GM23338 (cell line): Measurements from ENCODE around the gene ACOX2. TPM values are rescaled to one million over a fixed set of nuclear protein-coding genes. Genes with fewer than 3 reads are reported as not detected.

Experiments used
- ATAC-seq: fragments of 200-7000 bp; cut with Tn5 transposase; 3 replicates; pipeline ENCODE4 v1.9.1; 2020
- DNase-seq: peaks from one replicate; pipeline ENCODE4 v3.0.0-alpha.2; 2015; ENCODE audit warnings: low spot score
- H2AFZ ChIP-seq: fragments of 200-600 bp; sonication (generic); 2 replicates; pipeline ENCODE4 v1.8.0; 2016; ENCODE audit warnings: antibody characterized with exemption, mild to moderate bottlenecking, moderate library complexity
- H3F3A ChIP-seq: fragments of 200-600 bp; sonication (generic); replicated peaks from 2 replicates; pipeline ENCODE4 v1.8.0; 2017; ENCODE audit warnings: antibody characterized with exemption, mixed run types, low read depth
- H3K27ac ChIP-seq: fragments of 200-600 bp; sonication (generic); 2 replicates; pipeline ENCODE4 v1.6.1; 2016; ENCODE audit warnings: low read depth
- H3K27me3 ChIP-seq: fragments of 200-600 bp; sonication (generic); 2 replicates; pipeline ENCODE4 v1.8.0; 2016; ENCODE audit warnings: mild to moderate bottlenecking, mixed run types, moderate library complexity; ENCODE audit not compliant: insufficient read depth
- H3K36me3 ChIP-seq: fragments of 200-600 bp; sonication (generic); 2 replicates; pipeline ENCODE4 v1.8.0; 2016; ENCODE audit warnings: mild to moderate bottlenecking; ENCODE audit not compliant: insufficient read depth
- H3K4me1 ChIP-seq: fragments of 200-600 bp; sonication (generic); 2 replicates; pipeline ENCODE4 v1.8.0; 2016; ENCODE audit warnings: mild to moderate bottlenecking, moderate library complexity; ENCODE audit not compliant: insufficient read depth
- H3K4me2 ChIP-seq: fragments of 200-600 bp; sonication (generic); 2 replicates; pipeline ENCODE4 v1.7.1; 2017; ENCODE audit warnings: mixed run types
- H3K4me3 ChIP-seq: fragments of 200-600 bp; sonication (generic); 2 replicates; pipeline ENCODE4 v1.6.1; 2016; ENCODE audit warnings: mixed run types
- H3K79me2 ChIP-seq: fragments of 200-600 bp; sonication (generic); replicated peaks from 2 replicates; pipeline ENCODE4 v1.8.0; 2017; ENCODE audit warnings: mild to moderate bottlenecking; ENCODE audit not compliant: insufficient read depth
- H3K9me2 ChIP-seq: fragments of 200-600 bp; sonication (generic); 2 replicates; pipeline ENCODE4 v1.8.0; 2017; ENCODE audit not compliant: insufficient read depth
- H4K20me1 ChIP-seq: fragments of 200-600 bp; sonication (generic); replicated peaks from 2 replicates; pipeline ENCODE4 v1.8.0; 2017; ENCODE audit warnings: mild to moderate bottlenecking; ENCODE audit not compliant: insufficient read depth
- H3K27ac Mint-ChIP-seq: 2 replicates; pipeline ENCODE4 v1.8.0; 2020; ENCODE audit warnings: inconsistent platforms, mild to moderate bottlenecking, moderate library complexity, mixed read lengths
- H3K27me3 Mint-ChIP-seq: 3 replicates; pipeline ENCODE4 v1.8.0; 2022; ENCODE audit warnings: low read depth, mild to moderate bottlenecking, moderate library complexity, mixed read lengths, inconsistent platforms; ENCODE audit not compliant: insufficient read depth, poor library complexity
- H3K36me3 Mint-ChIP-seq: 3 replicates; pipeline ENCODE4 v1.8.0; 2021; ENCODE audit warnings: low read depth, mild to moderate bottlenecking, inconsistent platforms, moderate library complexity, mixed read lengths
- H3K4me1 Mint-ChIP-seq: 3 replicates; pipeline ENCODE4 v1.8.0; 2020; ENCODE audit warnings: mild to moderate bottlenecking, inconsistent platforms, mixed read lengths
- H3K4me3 Mint-ChIP-seq: 3 replicates; pipeline ENCODE4 v1.8.0; 2021; ENCODE audit warnings: moderate library complexity, mild to moderate bottlenecking, inconsistent platforms, mixed read lengths
- H3K9me3 Mint-ChIP-seq: 3 replicates; pipeline ENCODE4 v1.8.0; 2020; ENCODE audit warnings: moderate library complexity, mild to moderate bottlenecking, inconsistent platforms, mixed read lengths
- EZH2phosphoT487 ChIP-seq: fragments of 200-600 bp; sonication (generic); IDR thresholded peaks from one replicate; pipeline ENCODE4 v1.8.1; 2018; ENCODE audit warnings: antibody characterized with exemption; ENCODE audit not compliant: unreplicated experiment
- JUNB ChIP-seq: IDR thresholded peaks from one replicate; pipeline ENCODE4 v1.6.1; 2016; ENCODE audit warnings: antibody characterized with exemption; ENCODE audit not compliant: unreplicated experiment
- NANOG ChIP-seq: IDR thresholded peaks from 2 replicates; pipeline ENCODE4 v1.6.1; 2016; ENCODE audit warnings: antibody characterized with exemption, borderline replicate concordance
- POLR2AphosphoS5 ChIP-seq: IDR thresholded peaks from 2 replicates; pipeline ENCODE4 v1.6.1; 2016; ENCODE audit warnings: antibody characterized with exemption, low read depth
- ZNF114 ChIP-seq: fragments of 250-450 bp; sonication (Bioruptor Pico); IDR thresholded peaks from 2 replicates; pipeline ENCODE4 v1.5.0; 2020; ENCODE audit warnings: mild to moderate bottlenecking, moderate library complexity
- ZNF462 ChIP-seq: fragments of 250-450 bp; sonication (Bioruptor Pico); IDR thresholded peaks from 2 replicates; pipeline ENCODE4 v1.5.0; 2020; ENCODE audit warnings: mild to moderate bottlenecking, moderate library complexity
- polyA plus RNA-seq: library from polyadenylated mRNA; unstranded; fragments of >200 nt; fragmentation: Nextera tagmentation; extraction: Ambion mirVana; gene quantifications from 2 replicates; pipeline ENCODE4 v1.2.1, GENCODE V29; 2016
- total RNA-seq: library from RNA; depleted of rRNA; stranded (reverse); fragments of >200 nt; shearing (Covaris generic); gene quantifications from 2 replicates; pipeline ENCODE4 v1.2.3, GENCODE V29; 2014
- TF ChIP-seq, protein P1 (sequence below): IDR thresholded peaks from 2 replicates; pipeline ENCODE4 v1.6.1; 2016; ENCODE audit warnings: antibody characterized with exemption
- TF ChIP-seq, protein P2 (sequence below): IDR thresholded peaks from one replicate; pipeline ENCODE4 v1.6.1; 2018; ENCODE audit warnings: antibody characterized with exemption; ENCODE audit not compliant: unreplicated experiment

ACOX2 gene
- total and polyA plus RNA-seq, 2 experiments from 2014 or later = 1.1 to 1.9 TPM

DNA sequence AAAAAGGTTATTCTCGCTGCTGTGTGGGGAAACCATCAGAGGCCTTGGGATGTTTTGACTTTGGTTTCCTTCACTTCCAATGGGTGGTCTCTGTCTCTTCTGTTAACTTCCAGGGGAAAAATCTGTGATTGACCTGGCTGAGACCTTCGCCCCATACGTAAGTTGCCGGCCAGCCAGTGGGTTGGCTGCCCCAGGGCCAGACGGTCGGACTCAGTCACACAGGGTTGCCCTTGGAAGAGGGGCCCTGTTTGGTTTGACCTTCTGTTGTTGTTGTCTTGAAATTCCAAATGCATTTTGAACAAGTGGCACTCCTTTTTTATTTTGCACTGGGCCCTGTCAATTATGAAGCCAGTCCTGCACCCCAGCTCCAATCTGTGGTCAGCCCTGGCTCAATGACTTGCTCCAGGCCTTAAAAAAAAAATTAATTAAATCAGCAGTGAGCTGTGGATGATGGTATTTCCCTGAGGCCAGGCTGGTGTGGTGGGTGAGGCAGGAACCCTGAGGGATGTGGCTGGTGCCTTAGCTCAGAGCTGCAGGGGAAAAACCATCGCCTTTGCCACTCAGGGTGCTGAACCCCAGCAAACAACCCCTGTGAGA lies 35.7 kb upstream of the ACOX2 start:
- Mint-ChIP-seq H3K4me3 (no peak overlapping the region), H3K36me3 (no peaks in the 10 kb centered on the region), H3K27ac (no peak overlapping the region), H3K27me3 (peaks cover 3% of the 10 kb centered on the region), H3K9me3 (no peaks in the 10 kb centered on the region), H3K4me1 (peaks cover 24% of the 10 kb centered on the region)
- TF ChIP-seq EZH2phosphoT487 = no peak
- TF ChIP-seq, protein P1, sequence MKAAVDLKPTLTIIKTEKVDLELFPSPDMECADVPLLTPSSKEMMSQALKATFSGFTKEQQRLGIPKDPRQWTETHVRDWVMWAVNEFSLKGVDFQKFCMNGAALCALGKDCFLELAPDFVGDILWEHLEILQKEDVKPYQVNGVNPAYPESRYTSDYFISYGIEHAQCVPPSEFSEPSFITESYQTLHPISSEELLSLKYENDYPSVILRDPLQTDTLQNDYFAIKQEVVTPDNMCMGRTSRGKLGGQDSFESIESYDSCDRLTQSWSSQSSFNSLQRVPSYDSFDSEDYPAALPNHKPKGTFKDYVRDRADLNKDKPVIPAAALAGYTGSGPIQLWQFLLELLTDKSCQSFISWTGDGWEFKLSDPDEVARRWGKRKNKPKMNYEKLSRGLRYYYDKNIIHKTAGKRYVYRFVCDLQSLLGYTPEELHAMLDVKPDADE = no peak
- no peak for TF ChIP-seq NANOG
- TF ChIP-seq, protein P2, sequence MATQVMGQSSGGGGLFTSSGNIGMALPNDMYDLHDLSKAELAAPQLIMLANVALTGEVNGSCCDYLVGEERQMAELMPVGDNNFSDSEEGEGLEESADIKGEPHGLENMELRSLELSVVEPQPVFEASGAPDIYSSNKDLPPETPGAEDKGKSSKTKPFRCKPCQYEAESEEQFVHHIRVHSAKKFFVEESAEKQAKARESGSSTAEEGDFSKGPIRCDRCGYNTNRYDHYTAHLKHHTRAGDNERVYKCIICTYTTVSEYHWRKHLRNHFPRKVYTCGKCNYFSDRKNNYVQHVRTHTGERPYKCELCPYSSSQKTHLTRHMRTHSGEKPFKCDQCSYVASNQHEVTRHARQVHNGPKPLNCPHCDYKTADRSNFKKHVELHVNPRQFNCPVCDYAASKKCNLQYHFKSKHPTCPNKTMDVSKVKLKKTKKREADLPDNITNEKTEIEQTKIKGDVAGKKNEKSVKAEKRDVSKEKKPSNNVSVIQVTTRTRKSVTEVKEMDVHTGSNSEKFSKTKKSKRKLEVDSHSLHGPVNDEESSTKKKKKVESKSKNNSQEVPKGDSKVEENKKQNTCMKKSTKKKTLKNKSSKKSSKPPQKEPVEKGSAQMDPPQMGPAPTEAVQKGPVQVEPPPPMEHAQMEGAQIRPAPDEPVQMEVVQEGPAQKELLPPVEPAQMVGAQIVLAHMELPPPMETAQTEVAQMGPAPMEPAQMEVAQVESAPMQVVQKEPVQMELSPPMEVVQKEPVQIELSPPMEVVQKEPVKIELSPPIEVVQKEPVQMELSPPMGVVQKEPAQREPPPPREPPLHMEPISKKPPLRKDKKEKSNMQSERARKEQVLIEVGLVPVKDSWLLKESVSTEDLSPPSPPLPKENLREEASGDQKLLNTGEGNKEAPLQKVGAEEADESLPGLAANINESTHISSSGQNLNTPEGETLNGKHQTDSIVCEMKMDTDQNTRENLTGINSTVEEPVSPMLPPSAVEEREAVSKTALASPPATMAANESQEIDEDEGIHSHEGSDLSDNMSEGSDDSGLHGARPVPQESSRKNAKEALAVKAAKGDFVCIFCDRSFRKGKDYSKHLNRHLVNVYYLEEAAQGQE = no peak
- no peak for TF ChIP-seq POLR2AphosphoS5
- no peak for TF ChIP-seq JUNB
- TF ChIP-seq ZNF114 (CRISPR knock-in tag) = no peak
- no peak for TF ChIP-seq ZNF462 (CRISPR knock-in tag)
- Histone ChIP-seq H2AFZ (no peak overlapping the region), H3K79me2 (no peaks in the 10 kb centered on the region), H3K4me1 (peaks cover 13% of the 10 kb centered on the region; the same call in 1 of the 2 replicates), H3K4me3 (no peak overlapping the region), H3K36me3 (no peaks in the 10 kb centered on the region), H3K4me2 (no peak overlapping the region), H3K9me2 (no peaks in the 10 kb centered on the region), H3K27ac (no peak overlapping the region), H3K27me3 (no peaks in the 10 kb centered on the region), H4K20me1 (no peaks in the 10 kb centered on the region), H3F3A (no peaks in the 10 kb centered on the region)
- DNase-seq (no peak), ATAC-seq (no peak)
